OCI-LY3 (cell line): ENCODE data around the gene ZNF428.
A peak's percentile ranks its signal among the peaks of the same experiment; 100 is the strongest.

ENCODE experiments used
- H2AFZ ChIP-seq: fragments of 200-600, 300-600 bp; shearing (Covaris generic); 2 replicates; pipeline ENCODE4 v1.6.0; 2014; ENCODE audit warnings: antibody characterized with exemption, low read depth, low read length
- H3K27ac ChIP-seq: fragments of 200-600, 300-600 bp; sonication (generic); 2 replicates; pipeline ENCODE4 v1.5.1; 2014; ENCODE audit warnings: mild to moderate bottlenecking, low read length, moderate library complexity, mixed read lengths
- H3K27me3 ChIP-seq: fragments of 200-600, 300-600 bp; sonication (generic); 2 replicates; pipeline ENCODE4 v1.6.1; 2014; ENCODE audit warnings: low read depth, low read length, mixed read lengths
- H3K36me3 ChIP-seq: fragments of 200-600, 300-600 bp; sonication (generic); replicated peaks from 2 replicates; pipeline ENCODE3; 2014; ENCODE audit warnings: low read depth, low read length, mixed read lengths
- H3K4me1 ChIP-seq: fragments of 300-600, 200-600 bp; sonication (generic); 2 replicates; pipeline ENCODE4 v1.6.1; 2014; ENCODE audit warnings: low read length, mixed read lengths
- H3K4me2 ChIP-seq: fragments of 200-600, 300-600 bp; sonication (generic); 2 replicates; pipeline ENCODE4 v1.6.1; 2014; ENCODE audit warnings: low read length, mixed read lengths
- H3K4me3 ChIP-seq: fragments of 300-600, 200-600 bp; sonication (generic); 2 replicates; pipeline ENCODE4 v1.5.1; 2014; ENCODE audit warnings: antibody characterized with exemption, mild to moderate bottlenecking, low read length, moderate library complexity
- H3K79me2 ChIP-seq: fragments of 300-600, 200-600 bp; shearing (Covaris generic); 2 replicates; pipeline ENCODE4 v1.6.1; 2014; ENCODE audit warnings: mild to moderate bottlenecking, low read length, mixed read lengths
- H3K9ac ChIP-seq: fragments of 300-600, 200-600 bp; shearing (Covaris generic); 2 replicates; pipeline ENCODE4 v1.6.0; 2014; ENCODE audit warnings: mild to moderate bottlenecking, low read length, moderate library complexity
- H3K9me3 ChIP-seq: fragments of 200-600, 300-600 bp; shearing (Covaris generic); 2 replicates; pipeline ENCODE4 v1.6.1; 2014; ENCODE audit warnings: low read length, mixed read lengths; ENCODE audit not compliant: insufficient read depth
- H4K20me1 ChIP-seq: fragments of 200-600, 300-600 bp; sonication (generic); 2 replicates; pipeline ENCODE4 v1.6.1; 2016; ENCODE audit warnings: low read length, mixed read lengths; ENCODE audit not compliant: insufficient read depth
- EZH2phosphoT487 ChIP-seq: fragments of 200-600 bp; shearing (Covaris generic); IDR thresholded peaks from 2 replicates; pipeline ENCODE4 v1.6.1; 2018; ENCODE audit warnings: antibody characterized with exemption, mixed run types, low read depth
- TF ChIP-seq, protein P1 (sequence below): fragments of 200-600, 300-600 bp; sonication (generic); IDR thresholded peaks from 2 replicates; pipeline ENCODE4 v1.5.1; 2014; ENCODE audit warnings: antibody characterized with exemption, low read length, low read depth

ZNF428 gene

DNA sequence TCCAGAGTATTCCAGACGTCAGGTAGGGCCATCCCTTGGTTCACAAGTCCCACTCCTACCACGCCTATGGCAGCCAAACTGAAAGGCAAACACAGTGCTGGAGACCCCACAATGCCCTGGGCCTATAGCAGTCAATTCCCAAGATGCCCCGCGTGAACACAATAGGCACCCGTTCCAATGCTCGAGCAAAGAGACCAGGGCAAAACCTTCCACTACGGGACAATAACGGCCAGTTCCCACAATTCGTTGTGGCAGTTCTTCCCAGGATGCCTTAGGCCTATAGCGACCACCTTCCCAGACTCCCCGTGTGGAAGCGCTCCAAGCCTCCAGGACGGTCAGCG, 538 bp downstream of the ZNF428 start:
- Histone ChIP-seq H3K9ac (peak overlapping the region; percentile 93), H3K79me2 (peaks cover 24% of the 10 kb centered on the region), H2AFZ (peak overlapping the region; percentile 93), H3K4me2 (peak overlapping the region; percentile 91), H3K4me3 (peak overlapping the region; percentile 90), H3K27me3 (no peaks in the 10 kb centered on the region), H3K36me3 (peaks cover 2% of the 10 kb centered on the region), H3K27ac (peak overlapping the region; percentile 80), H4K20me1 (no peaks in the 10 kb centered on the region), H3K4me1 (peaks cover 5% of the 10 kb centered on the region), H3K9me3 (no peaks in the 10 kb centered on the region)
- no peak for TF ChIP-seq EZH2phosphoT487
- TF ChIP-seq, protein P1, sequence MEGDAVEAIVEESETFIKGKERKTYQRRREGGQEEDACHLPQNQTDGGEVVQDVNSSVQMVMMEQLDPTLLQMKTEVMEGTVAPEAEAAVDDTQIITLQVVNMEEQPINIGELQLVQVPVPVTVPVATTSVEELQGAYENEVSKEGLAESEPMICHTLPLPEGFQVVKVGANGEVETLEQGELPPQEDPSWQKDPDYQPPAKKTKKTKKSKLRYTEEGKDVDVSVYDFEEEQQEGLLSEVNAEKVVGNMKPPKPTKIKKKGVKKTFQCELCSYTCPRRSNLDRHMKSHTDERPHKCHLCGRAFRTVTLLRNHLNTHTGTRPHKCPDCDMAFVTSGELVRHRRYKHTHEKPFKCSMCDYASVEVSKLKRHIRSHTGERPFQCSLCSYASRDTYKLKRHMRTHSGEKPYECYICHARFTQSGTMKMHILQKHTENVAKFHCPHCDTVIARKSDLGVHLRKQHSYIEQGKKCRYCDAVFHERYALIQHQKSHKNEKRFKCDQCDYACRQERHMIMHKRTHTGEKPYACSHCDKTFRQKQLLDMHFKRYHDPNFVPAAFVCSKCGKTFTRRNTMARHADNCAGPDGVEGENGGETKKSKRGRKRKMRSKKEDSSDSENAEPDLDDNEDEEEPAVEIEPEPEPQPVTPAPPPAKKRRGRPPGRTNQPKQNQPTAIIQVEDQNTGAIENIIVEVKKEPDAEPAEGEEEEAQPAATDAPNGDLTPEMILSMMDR, result no peak

DNA sequence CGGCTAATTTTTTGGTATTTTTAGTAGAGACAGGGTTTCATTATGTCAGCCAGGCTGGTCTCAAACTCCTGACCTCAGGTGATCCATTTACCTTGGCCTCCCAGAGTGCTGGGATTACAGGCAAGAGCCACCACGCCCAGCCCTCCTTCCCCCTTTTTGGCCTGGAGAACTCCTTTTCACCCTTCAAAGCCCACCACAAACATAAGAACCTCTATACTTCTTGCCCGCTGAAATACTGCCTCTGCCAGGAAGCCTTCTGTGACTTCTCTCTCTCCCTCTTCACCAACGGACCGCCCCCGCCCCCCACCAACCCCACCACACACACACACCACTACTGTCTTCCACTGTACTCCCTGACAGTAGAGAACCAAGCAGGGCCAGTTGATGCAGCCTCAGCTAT, 2.5 kb downstream of the ZNF428 start:
- Histone ChIP-seq H3K9ac (no peak overlapping the region), H4K20me1 (no peaks in the 10 kb centered on the region), H3K9me3 (no peaks in the 10 kb centered on the region), H2AFZ (no peak overlapping the region), H3K27ac (no peak overlapping the region), H3K27me3 (no peaks in the 10 kb centered on the region), H3K4me3 (no peak overlapping the region), H3K36me3 (peaks cover 12% of the 10 kb centered on the region), H3K4me2 (no peak overlapping the region), H3K79me2 (peaks cover 24% of the 10 kb centered on the region), H3K4me1 (peaks cover 5% of the 10 kb centered on the region)
- no peak for TF ChIP-seq EZH2phosphoT487
- TF ChIP-seq, protein P1, result no peak

DNA sequence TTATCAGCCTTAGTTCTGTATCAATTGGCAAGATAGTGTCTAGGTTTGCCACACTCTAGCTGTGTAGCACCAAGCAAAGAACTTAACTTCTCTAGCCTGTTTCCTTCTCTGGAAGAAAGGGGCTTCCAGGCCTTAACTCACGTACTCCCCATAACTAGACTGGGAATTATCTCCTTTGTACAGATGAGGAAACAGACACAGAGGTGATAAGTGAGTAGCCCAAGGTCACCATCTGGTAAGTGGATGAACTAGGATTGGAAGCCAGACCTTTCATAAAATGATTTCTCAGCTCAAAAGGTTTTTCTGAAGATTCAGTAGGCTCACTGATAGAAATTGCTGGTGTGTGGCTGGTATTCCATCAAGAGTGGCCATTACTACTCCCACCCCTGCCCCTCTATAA, 3.1 kb downstream of the ZNF428 start:
- Histone ChIP-seq H3K79me2 (peaks cover 24% of the 10 kb centered on the region), H3K27ac (no peak overlapping the region), H3K4me1 (peaks cover 5% of the 10 kb centered on the region), H4K20me1 (no peaks in the 10 kb centered on the region), H3K9ac (no peak overlapping the region), H3K27me3 (no peaks in the 10 kb centered on the region), H3K9me3 (no peaks in the 10 kb centered on the region), H3K36me3 (peaks cover 12% of the 10 kb centered on the region), H3K4me2 (no peak overlapping the region), H2AFZ (no peak overlapping the region), H3K4me3 (no peak overlapping the region)
- TF ChIP-seq, protein P1, result no peak
- TF ChIP-seq EZH2phosphoT487, result no peak

DNA sequence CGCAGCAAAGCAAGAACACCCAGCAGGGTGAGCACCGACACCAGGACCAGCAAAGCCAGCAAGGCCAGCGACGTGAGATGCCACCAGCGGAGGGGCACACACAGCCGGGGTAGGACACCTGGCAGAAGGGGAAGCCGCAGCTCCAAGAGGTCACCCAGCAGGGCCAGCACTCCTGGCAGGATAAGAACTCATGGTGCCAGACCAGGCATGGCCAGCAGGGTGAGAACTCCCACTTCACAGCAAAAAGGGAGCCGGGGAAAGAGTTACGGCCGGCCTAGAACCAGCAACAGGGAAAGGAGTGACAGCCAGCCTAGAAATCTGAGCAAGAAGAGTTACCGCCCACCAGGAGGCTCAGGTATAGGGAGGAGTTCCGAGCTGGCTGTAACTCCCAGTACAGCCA, 7.1 kb downstream of the ZNF428 start:
- Histone ChIP-seq H3K27me3 (no peaks in the 10 kb centered on the region), H3K9me3 (no peaks in the 10 kb centered on the region), H3K4me2 (no peak overlapping the region), H3K79me2 (no peaks in the 10 kb centered on the region; the same call in 1 of the 2 replicates), H3K27ac (no peak overlapping the region), H3K36me3 (peaks cover 10% of the 10 kb centered on the region), H3K9ac (no peak overlapping the region), H3K4me1 (no peaks in the 10 kb centered on the region), H3K4me3 (no peak overlapping the region), H4K20me1 (no peaks in the 10 kb centered on the region), H2AFZ (no peak overlapping the region)
- no peak for TF ChIP-seq EZH2phosphoT487
- TF ChIP-seq, protein P1, result no peak
